ENCODE data around the gene MIS18BP1.
"Not testable (repeated sequence)": the region's sequence is repeated elsewhere in the genome, so short reads cannot be mapped to it uniquely, and the experiment has no call there.

The MIS18BP1 gene

DNA sequence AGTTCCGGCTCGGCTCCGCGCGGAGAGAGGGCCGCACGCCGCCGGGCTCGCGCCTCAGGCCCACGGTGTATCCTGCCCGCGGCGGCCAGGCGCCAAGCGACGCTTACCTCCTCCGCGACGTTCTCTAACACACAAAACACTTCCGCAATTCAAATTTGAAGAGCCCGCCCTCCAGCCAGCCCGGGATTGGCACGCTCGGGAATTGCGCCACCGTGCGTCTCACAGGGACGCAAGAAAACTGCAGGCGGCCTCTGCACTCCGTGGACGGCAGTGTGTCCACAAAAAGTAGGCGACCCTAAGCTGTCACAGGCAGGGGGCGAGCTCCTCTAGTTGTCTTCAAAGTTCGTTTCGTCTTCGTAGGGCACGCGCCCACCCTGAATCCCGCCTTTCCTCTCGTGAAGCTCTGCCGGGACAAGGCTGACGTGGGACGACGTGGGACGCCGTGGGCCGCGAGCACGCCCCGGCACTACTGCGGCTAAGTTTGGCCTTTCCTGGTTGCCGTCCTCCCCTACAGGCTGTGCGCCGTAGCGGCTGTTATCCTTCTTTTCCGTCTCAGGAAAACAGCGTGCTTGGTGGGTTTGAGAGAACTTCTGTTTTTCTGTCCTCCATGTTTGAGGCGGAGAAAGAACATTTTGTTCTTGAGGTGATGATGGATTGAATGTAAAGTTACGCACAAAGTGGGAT lies at the start of gene MIS18BP1:
MIS18BP1 (minus strand) TSS at position 133 of the 684 bp plus-strand sequence. CDS start 5,916 bp downstream, outside the sequence.
- peak; percentile 89 for DNase-seq

DNA sequence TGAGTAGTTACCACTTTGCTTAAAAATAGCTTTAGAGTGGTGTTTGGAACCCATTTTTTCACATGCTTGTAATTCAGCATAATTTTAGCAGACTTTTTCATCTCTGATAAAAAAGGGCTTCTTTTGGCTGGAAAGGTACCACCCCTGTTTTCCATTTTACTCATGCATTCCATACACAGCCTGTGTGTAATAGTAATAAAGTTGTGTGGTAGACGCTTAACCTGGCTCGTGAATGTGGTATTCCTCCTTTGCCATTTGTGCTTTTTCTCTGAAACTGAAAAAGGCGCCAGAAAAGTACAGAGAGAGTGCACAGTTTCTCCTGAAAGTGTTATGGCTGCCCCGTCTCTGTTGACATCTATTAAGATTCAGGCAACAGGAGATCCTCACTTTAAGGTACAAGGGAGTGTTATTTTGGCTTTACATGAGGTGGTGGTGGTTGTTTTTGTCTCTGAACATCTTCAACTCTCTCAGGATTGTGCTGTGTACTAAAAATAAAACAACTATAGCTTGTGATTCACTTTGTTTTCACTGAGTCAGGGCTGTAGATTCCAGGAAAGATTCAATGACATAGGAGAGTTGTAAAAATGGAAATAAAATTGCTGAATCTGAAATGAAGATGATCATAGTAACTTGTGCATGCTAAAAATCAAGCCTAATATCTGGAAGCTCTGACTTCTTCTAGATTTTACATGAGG lies 45.6 kb upstream of the MIS18BP1 start:
- DNase-seq, result no peak

DNA sequence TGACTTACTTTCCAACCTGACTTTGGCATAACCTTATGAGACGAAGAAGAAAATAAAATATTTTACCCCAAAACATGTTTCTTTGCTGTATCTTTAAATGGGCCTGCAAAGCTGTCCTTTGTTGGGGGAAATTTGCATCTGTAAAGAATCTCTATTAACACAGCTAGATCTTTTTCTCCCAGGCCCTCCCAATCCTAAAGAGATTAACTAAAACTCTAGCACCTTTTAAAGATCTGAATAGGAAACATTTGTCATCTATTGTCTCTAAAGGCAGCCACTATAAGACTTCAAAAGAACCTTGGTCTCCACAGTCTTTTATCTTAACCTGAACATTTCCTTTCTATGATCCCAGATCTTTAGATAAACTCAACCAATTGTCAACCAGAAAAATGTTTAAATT lies 41.8 kb upstream of the MIS18BP1 start:
- DNase-seq, result not testable (repeated sequence)

DNA sequence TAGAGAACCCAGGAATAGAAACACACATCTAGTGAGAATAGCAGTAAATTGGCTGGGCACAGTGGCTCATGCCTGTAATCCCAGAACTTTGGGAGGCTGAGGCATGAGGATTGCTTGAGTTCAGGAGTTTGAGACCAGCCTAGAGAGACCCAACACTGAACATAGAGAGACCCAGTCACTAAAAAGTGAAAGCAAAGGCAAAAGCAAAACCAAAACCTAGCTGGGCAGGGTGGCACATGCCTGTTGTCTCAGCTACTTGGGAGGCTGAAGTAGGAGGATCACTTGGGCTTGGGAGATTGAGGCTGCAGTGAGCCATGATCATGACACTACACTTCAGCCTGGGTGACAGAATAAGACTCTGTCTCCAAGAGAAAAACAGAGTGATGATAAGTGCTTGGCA lies 37.5 kb upstream of the MIS18BP1 start:
- no peak for DNase-seq

- no peak for DNase-seq
Measured at GRCh38 chr14:45287610-45288009, 34.6 kb upstream of the MIS18BP1 start.

GRCh38 chr14:45284802-45285201 lies 31.8 kb upstream of the MIS18BP1 start:
- no peak for DNase-seq

DNA sequence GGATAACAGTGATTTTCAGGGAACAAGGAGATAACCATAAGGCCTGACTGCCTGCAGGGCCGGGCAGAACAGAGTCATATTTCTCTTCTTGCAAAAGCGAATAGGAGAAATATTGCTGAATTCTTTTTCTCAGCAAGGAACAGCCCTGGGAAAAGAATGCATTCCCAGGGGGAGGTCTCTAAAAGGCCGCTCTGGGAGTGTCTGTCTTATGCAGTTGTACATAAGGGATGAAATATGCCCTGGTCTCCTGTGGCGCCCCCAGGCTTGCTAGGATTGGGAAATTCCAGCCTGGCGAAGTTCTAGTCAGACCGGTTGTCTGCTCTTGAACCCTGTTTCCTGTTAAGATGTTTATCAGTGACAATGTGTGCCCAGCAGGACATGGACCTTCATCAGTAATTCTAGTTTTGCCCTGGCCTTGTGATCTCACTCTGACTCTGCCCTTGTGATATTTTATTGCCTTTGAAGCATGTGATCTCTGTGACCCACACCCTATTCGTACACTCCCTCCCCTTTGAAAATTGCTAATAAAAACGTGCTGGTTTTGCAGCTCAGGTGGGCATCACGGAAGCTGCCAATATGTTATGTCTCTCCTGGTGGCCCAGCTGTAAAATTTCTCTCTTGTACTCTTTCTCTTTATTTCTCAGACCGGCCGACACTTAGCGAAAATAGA lies 28.9 kb upstream of the MIS18BP1 start:
- not testable (repeated sequence) for DNase-seq

DNA sequence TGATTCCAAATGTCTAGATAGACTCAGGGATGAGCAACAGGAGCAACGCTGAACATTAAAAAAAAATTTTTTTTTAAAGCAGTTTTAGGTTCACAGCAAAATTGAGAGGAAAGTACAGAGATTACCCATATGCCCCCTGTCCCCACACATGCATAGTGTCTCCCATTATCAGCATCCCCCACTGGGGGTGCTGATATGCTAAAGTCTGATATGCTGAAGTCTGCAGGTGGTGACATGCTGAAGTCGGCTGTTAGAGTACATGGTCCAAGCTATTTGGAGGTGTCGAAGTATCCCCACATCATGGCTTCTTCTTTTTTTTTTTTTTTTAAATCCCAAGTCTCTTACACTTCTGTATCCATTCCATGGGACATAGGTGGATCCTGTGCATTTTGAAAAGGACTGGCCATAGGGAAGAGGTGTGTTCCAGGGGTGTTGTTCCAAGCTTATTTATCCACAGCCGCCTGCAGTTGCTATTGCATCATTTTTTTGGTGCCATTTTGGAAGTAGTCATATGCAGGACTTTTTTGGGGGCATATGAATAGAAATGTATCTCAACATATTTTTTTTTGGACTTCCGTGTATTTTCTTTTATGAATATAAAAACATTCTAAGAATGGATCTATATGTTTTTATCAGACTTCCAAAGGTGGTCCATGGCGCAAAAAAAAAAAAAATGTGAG lies 19.0 kb upstream of the MIS18BP1 start:
- DNase-seq, result no peak

DNA sequence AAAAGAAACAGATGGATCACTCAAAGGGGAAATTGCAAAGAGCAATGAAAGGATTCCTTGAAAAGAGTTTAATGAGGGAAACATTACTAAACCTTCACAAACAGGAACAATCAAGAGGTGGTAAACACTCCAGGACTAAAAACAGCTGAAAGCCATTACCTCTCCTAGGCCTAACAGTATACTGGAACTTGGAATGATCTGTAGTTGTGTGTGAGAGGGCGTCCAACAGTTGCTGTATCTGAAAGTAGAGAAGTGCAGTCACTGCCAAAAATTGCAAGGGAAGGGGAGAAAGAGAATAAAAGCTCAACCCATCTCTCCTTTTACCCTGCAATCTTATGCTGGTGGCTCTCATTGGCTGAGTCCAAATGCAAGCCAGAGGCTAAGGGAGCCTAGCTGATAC lies 17.0 kb upstream of the MIS18BP1 start:
- DNase-seq, result no peak

DNA sequence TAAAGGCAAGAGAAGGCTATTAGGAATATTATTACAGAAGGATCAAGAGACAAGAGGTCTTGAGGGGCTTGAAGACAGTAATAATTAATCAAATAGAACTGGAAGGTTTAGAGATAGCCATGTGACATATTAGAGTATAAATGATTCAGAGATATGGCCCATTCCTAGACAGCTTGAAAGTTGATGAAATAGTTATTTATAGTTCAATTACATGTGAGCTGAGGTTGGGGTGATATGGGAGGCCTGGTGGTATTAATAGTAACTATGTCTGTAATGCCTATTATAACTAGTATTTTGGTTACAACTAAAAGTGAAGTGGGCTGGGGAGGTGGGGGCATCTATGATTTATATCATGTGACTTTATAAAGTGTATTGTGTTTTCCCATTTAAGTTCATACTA lies 14.1 kb upstream of the MIS18BP1 start:
- DNase-seq, result no peak

GRCh38 chr14:45262637-45263036 lies 9.6 kb upstream of the MIS18BP1 start:
- no peak for DNase-seq

- DNase-seq, result no peak
Measured at GRCh38 chr14:45261209-45261608, 8.2 kb upstream of the MIS18BP1 start.

GRCh38 chr14:45258805-45259204 lies 5.8 kb upstream of the MIS18BP1 start:
- no peak for DNase-seq

DNA sequence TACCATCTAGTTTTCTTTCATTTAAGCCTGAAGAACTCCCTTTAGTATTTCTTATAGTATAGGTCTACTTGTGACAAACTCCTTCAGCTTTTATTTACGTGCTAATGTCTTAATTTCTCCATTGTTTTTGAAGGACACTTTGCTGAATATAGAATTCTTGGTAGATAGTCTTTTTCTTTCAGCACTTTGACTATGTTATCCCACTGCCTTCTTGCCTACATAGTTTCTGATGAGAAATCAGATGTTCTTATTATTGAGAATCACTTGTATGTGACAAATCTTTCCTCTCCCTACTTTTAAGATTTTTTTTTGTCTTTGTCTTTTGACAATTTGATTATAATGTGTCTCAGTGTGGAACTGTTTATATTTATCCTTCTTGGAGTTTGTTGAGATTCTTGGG lies 5.1 kb upstream of the MIS18BP1 start:
- no peak for DNase-seq

DNA sequence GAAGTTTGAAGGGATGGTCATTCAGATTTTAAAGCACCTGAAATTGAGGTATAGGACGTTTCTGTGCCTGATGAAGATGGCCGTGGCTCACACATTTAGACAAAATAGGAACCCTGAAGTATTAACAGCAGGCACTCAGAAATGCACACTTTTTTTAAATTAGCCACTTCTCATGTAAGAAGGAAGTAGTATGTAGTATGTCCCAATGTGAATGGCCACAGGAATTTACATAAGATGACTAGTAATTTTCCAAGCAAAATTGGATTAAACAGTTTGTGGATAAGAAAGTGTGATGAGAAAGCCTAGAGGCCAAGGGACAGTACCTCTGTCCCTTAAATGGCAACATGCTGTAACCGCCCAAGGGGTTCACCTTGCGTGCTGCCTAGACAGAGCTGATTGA lies 1.8 kb upstream of the MIS18BP1 start:
- no peak for DNase-seq

DNA sequence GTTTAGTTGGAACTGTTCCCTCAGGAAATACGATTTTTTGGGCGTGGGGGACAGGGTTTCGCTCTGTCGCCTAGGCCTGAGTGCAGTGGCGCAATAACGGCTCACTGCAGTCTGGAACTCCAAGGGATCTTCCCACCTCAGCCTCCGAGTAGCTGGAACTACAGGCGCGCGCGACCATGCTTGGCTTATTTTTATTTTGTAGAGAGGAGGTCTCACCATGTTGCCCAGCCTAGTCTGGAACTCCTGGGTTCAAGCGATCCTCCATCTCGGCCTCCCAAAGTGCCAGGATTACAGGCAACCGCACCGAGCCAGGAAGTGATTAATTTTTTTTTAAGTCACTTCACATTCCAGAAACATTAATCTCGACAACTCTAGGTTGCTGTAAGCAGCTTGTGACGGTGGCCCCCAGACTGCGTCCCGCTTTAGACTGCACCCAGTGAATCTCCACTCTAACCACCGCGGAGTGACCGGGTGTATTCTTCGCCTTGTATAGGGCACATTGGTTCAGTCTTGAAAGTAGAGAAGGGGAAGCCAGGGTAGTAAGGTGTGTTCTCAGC lies 830 bp upstream of the MIS18BP1 start:
- DNase-seq, result no peak

GRCh38 chr14:45252366-45253069 lies 484 bp downstream of the MIS18BP1 start:
- DNase-seq, result no peak

DNA sequence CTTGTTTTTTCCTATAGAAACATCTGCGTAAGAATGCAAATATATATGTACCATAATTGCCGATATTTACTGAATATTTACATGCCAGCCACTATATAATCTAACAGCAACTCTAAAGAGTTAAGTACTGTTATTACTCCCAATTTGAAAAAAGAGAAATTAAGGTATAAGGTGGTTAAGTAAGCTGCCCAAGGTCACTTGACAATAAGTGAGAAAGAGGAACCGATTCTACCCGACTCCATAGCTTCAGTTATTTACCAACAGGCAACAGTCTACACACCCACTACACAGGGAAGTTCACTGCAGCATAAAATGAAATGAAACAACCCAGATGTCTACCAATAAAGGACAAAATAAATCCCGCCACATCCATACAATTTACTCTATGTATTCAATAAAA lies 1.1 kb downstream of the MIS18BP1 start:
- peak; percentile 26 for DNase-seq

- peak; percentile 18 for DNase-seq
Measured at GRCh38 chr14:45249856-45250575, 3.0 kb downstream of the MIS18BP1 start.

DNA sequence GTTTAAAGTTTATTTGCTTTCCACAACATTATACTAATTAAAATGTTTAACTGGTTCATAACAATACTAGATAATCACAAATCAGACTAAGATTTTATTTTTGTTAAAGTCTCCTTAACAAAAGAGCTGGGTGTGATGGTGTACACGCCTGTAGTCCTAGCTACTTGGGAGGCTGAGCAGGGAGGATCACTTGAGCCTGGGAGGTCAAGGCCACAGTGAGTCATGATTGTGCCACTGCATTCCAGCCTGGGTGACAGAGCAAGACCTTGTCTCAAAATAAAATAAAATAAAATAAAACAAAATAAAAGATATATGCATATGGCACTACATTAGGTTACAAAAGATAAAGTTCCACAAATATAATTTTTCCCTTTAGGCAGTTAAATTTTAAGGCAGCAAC lies 5.6 kb downstream of the MIS18BP1 start:
- no peak for DNase-seq

- no peak for DNase-seq
Measured at GRCh38 chr14:45246691-45247090, 6.3 kb downstream of the MIS18BP1 start.

- DNase-seq, result no peak
Measured at GRCh38 chr14:45246151-45246550, 6.9 kb downstream of the MIS18BP1 start.
